Endodermal cell (in vitro differentiated cells): ENCODE results near the gene GTF2H3. TPM values are rescaled to one million over a fixed set of nuclear protein-coding genes. Genes with fewer than 3 reads are reported as not detected.

ENCODE experiments used
- DNase-seq: peaks from one replicate; pipeline ENCODE4 v3.0.0-alpha.2; 2017
- H3K27ac ChIP-seq: 2 replicates; pipeline ENCODE4 v1.5.1; 2013; ENCODE audit warnings: mild to moderate bottlenecking, low read depth, low read length, moderate library complexity
- H3K27me3 ChIP-seq: 2 replicates; pipeline ENCODE4 v1.6.1; 2013; ENCODE audit warnings: mild to moderate bottlenecking, low read length, moderate library complexity; ENCODE audit not compliant: insufficient read depth, control insufficient read depth, poor library complexity, severe bottlenecking
- H3K36me3 ChIP-seq: 2 replicates; pipeline ENCODE4 v1.7.0; 2013; ENCODE audit warnings: mild to moderate bottlenecking, low read length, moderate library complexity; ENCODE audit not compliant: control insufficient read depth, insufficient read depth
- H3K4me1 ChIP-seq: one replicate; pipeline ENCODE4 v1.7.0; 2013; ENCODE audit warnings: low read length; ENCODE audit not compliant: control insufficient read depth, insufficient read depth
- H3K4me3 ChIP-seq: 2 replicates; pipeline ENCODE4 v1.5.1; 2013; ENCODE audit warnings: mild to moderate bottlenecking, low read length, moderate library complexity
- H3K9ac ChIP-seq: 2 replicates; pipeline ENCODE4 v1.6.1; 2013; ENCODE audit warnings: mild to moderate bottlenecking, low read length, moderate library complexity; ENCODE audit not compliant: poor library complexity, severe bottlenecking; ENCODE audit errors: extremely low read depth
- H3K9me3 ChIP-seq: 2 replicates; pipeline ENCODE4 v1.6.1; 2013; ENCODE audit warnings: mild to moderate bottlenecking, low read length, moderate library complexity; ENCODE audit not compliant: control insufficient read depth
- H3K27ac Mint-ChIP-seq: 2 replicates; pipeline ENCODE4 v1.8.0; 2020; ENCODE audit warnings: mixed read lengths
- H3K27me3 Mint-ChIP-seq: 2 replicates; pipeline ENCODE4 v1.8.0; 2021; ENCODE audit warnings: mild to moderate bottlenecking, mixed read lengths; ENCODE audit not compliant: insufficient read depth
- H3K36me3 Mint-ChIP-seq: 2 replicates; pipeline ENCODE4 v1.8.0; 2020; ENCODE audit warnings: low read depth, mixed read lengths
- H3K4me1 Mint-ChIP-seq: 2 replicates; pipeline ENCODE4 v1.8.0; 2020; ENCODE audit warnings: mixed read lengths
- H3K4me3 Mint-ChIP-seq: 2 replicates; pipeline ENCODE4 v1.8.0; 2020; ENCODE audit warnings: mild to moderate bottlenecking, moderate library complexity, mixed read lengths
- H3K9me3 Mint-ChIP-seq: 2 replicates; pipeline ENCODE4 v1.8.0; 2020; ENCODE audit warnings: mild to moderate bottlenecking, mixed read lengths
- WGBS, 2 experiments: methylation state at CpG; one replicate each; pipeline versions ENCODE4 v1.1.5 to v1.1.7; 2013; ENCODE audit warnings: missing lambda C conversion rate in 2 of 2, mixed read lengths in 1 of 2; ENCODE audit not compliant: insufficient coverage in 1 of 2, insufficient read length in 1 of 2; 5-methylcytosine and 5-hydroxymethylcytosine counted together
- total RNA-seq, 2 donors: library from RNA; stranded (reverse); fragmentation: NEBNext Ultra II Directional in 1 of 2; extraction: Animal tissue kit (Norgen Biotek cat#: 25700) in 1 of 2; gene quantifications; 2 replicates in 1 of 2; 3 replicates in 1 of 2; pipeline ENCODE4 v1.2.1, GENCODE V29; 2021
- TF ChIP-seq, protein P1 (sequence below): fragments of 200-600 bp; sonication (generic); conservative IDR thresholded peaks from 2 replicates; pipeline ENCODE4 v1.5.0; 2021; ENCODE audit warnings: antibody characterized with exemption, mild to moderate bottlenecking

The GTF2H3 gene
- total RNA-seq, 2 donors from 2014 or later: 39.4 to 42.5 TPM

DNA sequence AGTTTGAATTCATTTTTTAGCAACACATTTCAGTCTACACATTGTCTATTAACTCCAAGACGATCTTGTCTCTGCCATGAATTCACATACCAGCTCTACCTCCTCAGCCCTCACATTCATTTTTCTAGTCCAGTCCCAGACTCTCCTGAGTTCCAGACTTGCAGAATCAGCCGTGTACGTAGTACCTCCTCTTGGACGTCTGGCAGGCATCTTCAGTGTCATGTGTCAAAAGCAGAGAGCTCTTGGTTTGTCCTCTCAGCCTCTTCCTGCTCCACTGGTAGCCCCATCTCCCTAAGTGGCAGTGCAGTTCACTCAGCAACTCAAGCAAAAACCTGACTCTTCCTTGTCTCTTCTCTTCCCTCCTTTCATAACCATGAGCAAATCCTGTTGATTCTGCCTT is 22.8 kb downstream of the GTF2H3 start:
- Histone ChIP-seq H3K9me3 (no peaks in the 10 kb centered on the region), H3K4me3 (no peak overlapping the region), H3K4me1 (no peaks in the 10 kb centered on the region), H3K27ac (no peak overlapping the region), H3K36me3 (peaks cover 82% of the 10 kb centered on the region), H3K27me3 (no peaks in the 10 kb centered on the region), H3K9ac (no peak overlapping the region)
- 92 to 93% methylated on average over 3 to 4 of the region's 4 CpGs for WGBS, 2 experiments
- TF ChIP-seq, protein P1, sequence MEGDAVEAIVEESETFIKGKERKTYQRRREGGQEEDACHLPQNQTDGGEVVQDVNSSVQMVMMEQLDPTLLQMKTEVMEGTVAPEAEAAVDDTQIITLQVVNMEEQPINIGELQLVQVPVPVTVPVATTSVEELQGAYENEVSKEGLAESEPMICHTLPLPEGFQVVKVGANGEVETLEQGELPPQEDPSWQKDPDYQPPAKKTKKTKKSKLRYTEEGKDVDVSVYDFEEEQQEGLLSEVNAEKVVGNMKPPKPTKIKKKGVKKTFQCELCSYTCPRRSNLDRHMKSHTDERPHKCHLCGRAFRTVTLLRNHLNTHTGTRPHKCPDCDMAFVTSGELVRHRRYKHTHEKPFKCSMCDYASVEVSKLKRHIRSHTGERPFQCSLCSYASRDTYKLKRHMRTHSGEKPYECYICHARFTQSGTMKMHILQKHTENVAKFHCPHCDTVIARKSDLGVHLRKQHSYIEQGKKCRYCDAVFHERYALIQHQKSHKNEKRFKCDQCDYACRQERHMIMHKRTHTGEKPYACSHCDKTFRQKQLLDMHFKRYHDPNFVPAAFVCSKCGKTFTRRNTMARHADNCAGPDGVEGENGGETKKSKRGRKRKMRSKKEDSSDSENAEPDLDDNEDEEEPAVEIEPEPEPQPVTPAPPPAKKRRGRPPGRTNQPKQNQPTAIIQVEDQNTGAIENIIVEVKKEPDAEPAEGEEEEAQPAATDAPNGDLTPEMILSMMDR: no peak
- no peak overlapping the region for H3K4me3 Mint-ChIP-seq
- H3K36me3 Mint-ChIP-seq: peaks cover 47% of the 10 kb centered on the region
- no peak overlapping the region for H3K27ac Mint-ChIP-seq
- H3K27me3 Mint-ChIP-seq: no peaks in the 10 kb centered on the region
- no peak for DNase-seq
- H3K4me1 Mint-ChIP-seq: no peaks in the 10 kb centered on the region
- no peaks in the 10 kb centered on the region for H3K9me3 Mint-ChIP-seq

GRCh38 chr12:123657211-123657610 is 23.6 kb downstream of the GTF2H3 start:
- no peaks in the 10 kb centered on the region for H3K27me3 ChIP-seq
- TF ChIP-seq, protein P1: peak; percentile 44
- no peak overlapping the region for H3K27ac ChIP-seq
- H3K36me3 ChIP-seq: peaks cover 75% of the 10 kb centered on the region
- DNase-seq: peak; percentile 76
- no peak overlapping the region for H3K4me3 Mint-ChIP-seq
- H3K4me3 ChIP-seq: no peak overlapping the region
- no peaks in the 10 kb centered on the region for H3K4me1 Mint-ChIP-seq
- H3K4me1 ChIP-seq: no peaks in the 10 kb centered on the region
- peaks cover 44% of the 10 kb centered on the region for H3K36me3 Mint-ChIP-seq
- no peaks in the 10 kb centered on the region for H3K9me3 ChIP-seq
- no peak overlapping the region for H3K9ac ChIP-seq
- no peaks in the 10 kb centered on the region for H3K9me3 Mint-ChIP-seq
- no peaks in the 10 kb centered on the region for H3K27me3 Mint-ChIP-seq
- WGBS, 2 experiments: 95 to 98% methylated on average over 9 of the region's 9 CpGs
- no peak overlapping the region for H3K27ac Mint-ChIP-seq

DNA sequence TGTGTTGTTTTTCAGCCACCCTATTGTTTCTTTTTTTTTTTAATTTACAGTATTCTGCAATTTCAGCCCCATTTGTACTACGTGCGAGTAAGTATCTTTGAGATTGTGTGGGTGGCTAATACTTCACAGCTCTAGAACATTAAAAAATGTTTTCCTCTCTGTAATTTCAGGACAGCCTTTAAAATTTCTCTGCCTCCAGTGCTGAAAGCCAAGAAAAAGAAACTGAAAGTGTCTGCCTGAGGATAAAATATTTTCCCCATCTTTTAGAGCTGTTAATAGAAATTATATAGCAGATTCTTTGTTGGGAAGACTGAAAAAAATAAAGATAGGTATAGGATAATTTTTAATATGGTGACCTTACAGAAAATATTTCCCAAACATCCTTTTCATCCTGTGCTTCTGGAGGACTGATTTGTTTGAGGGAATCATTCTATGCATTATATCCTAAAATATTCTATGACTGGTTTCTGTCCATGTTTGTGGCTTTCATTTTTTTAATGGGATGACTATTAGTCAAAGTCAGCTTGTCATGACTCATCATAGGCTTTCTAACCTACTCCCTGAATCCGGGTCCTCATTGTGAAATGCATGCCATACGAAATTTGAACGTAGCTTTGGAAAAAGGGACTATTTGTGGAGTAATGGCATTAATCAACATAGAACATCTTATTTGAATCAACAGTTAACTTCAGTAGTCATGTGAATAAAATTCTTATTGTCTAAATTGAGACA is 26.5 kb downstream of the GTF2H3 start:
- H3K9me3 ChIP-seq: peaks cover 10% of the 10 kb centered on the region
- H3K27me3 Mint-ChIP-seq: no peaks in the 10 kb centered on the region
- H3K27me3 ChIP-seq: no peaks in the 10 kb centered on the region
- no peak for DNase-seq
- no peak overlapping the region for H3K4me3 Mint-ChIP-seq
- peaks cover 42% of the 10 kb centered on the region for H3K36me3 Mint-ChIP-seq
- H3K27ac ChIP-seq: no peak overlapping the region
- no peak overlapping the region for H3K4me3 ChIP-seq
- TF ChIP-seq, protein P1: no peak
- H3K9me3 Mint-ChIP-seq: peaks cover 6% of the 10 kb centered on the region
- H3K36me3 ChIP-seq: peaks cover 63% of the 10 kb centered on the region
- H3K4me1 Mint-ChIP-seq: no peaks in the 10 kb centered on the region
- no peaks in the 10 kb centered on the region for H3K4me1 ChIP-seq
- H3K27ac Mint-ChIP-seq: peak overlapping the region; percentile 48
- no peak overlapping the region for H3K9ac ChIP-seq
- 100% methylated on average over 2 of the region's 5 CpGs; no CpG with 5 or more reads in 1 of the 2 experiments for WGBS, 2 experiments
